IMR-90 (cell line): ENCODE measurements around the gene ACP1. TPM values are rescaled to one million over a fixed set of nuclear protein-coding genes. Genes with fewer than 3 reads are reported as not detected.
A peak's percentile ranks its signal among the peaks of the same experiment; 100 is the strongest.

Experiments used
- ATAC-seq: fragments of 200-7000 bp; cut with Tn5 transposase; 2 replicates; pipeline ENCODE4 v1.9.1; 2020; ENCODE audit warnings: low read depth, mild to moderate bottlenecking, moderate library complexity
- BruUV-seq: library from RNA; stranded (reverse); fragments of 400-500 nt; replicated peaks from 2 replicates; lab custom pipeline; 2021; lab: Mats Ljungman, UMichigan
- CTCF ChIA-PET: fragments of 300-600 bp; formaldehyde crosslinking; extraction: SDS; loops from one replicate; lab custom pipeline; 2021; ENCODE audit warnings: antibody characterized with exemption; lab: Yijun Ruan, JAX
- POLR2A ChIA-PET: fragments of 300-600 bp; sonication (Branson Sonifier 250); formaldehyde crosslinking; loops from one replicate; lab custom pipeline; 2022; ENCODE audit warnings: antibody characterized with exemption; ENCODE audit not compliant: unreplicated experiment; lab: Charles Lee
- DNase-seq: peaks from one replicate; pipeline ENCODE4 v3.0.0; 2013
- H2AFZ ChIP-seq: replicated peaks from 2 replicates; pipeline ENCODE3; 2013; ENCODE audit warnings: low read length, mild to moderate bottlenecking; ENCODE audit not compliant: poor library complexity
- H2AK5ac ChIP-seq: 2 replicates; pipeline ENCODE4 v1.6.1; 2013; ENCODE audit warnings: low read depth, low read length, inconsistent platforms
- H2AK9ac ChIP-seq: replicated peaks from 2 replicates; pipeline ENCODE3; 2013; ENCODE audit warnings: mild to moderate bottlenecking, low read depth, low read length, moderate library complexity; ENCODE audit not compliant: poor library complexity
- H2BK120ac ChIP-seq: 2 replicates; pipeline ENCODE4 v1.6.1; 2013; ENCODE audit warnings: low read depth, low read length, inconsistent platforms
- H2BK15ac ChIP-seq: 3 replicates; pipeline ENCODE4 v1.6.1; 2013; ENCODE audit warnings: low read depth, low read length, inconsistent platforms
- H2BK20ac ChIP-seq: 2 replicates; pipeline ENCODE4 v1.6.1; 2013; ENCODE audit warnings: low read depth, mild to moderate bottlenecking, inconsistent platforms, low read length, moderate library complexity
- H2BK5ac ChIP-seq: 2 replicates; pipeline ENCODE4 v1.6.1; 2013; ENCODE audit warnings: mild to moderate bottlenecking, low read depth, low read length, inconsistent platforms; ENCODE audit not compliant: poor library complexity, severe bottlenecking
- H3K14ac ChIP-seq: replicated peaks from 2 replicates; pipeline ENCODE4 v1.6.1; 2013; ENCODE audit warnings: low read depth, low read length, inconsistent platforms
- H3K18ac ChIP-seq: 2 replicates; pipeline ENCODE4 v1.6.1; 2013; ENCODE audit warnings: low read depth, low read length, control low read depth
- H3K23ac ChIP-seq: 2 replicates; pipeline ENCODE4 v1.6.1; 2013; ENCODE audit warnings: low read depth, low read length, inconsistent platforms
- H3K27ac ChIP-seq: 2 replicates; pipeline ENCODE4 v1.5.1; 2013; ENCODE audit warnings: mild to moderate bottlenecking, control low read depth, low read length; ENCODE audit not compliant: insufficient read depth
- H3K27me3 ChIP-seq: 2 replicates; pipeline ENCODE4 v1.6.1; 2013; ENCODE audit warnings: low read length; ENCODE audit not compliant: control insufficient read depth, insufficient read depth
- H3K36me3 ChIP-seq: 2 replicates; pipeline ENCODE4 v1.6.1; 2013; ENCODE audit warnings: low read length, mixed read lengths; ENCODE audit not compliant: control insufficient read depth, insufficient read depth
- H3K4ac ChIP-seq: 2 replicates; pipeline ENCODE4 v1.6.1; 2013; ENCODE audit warnings: low read depth, low read length, inconsistent platforms
- H3K4me1 ChIP-seq: 2 replicates; pipeline ENCODE4 v1.6.1; 2013; ENCODE audit warnings: low read length, mixed read lengths; ENCODE audit not compliant: control insufficient read depth, insufficient read depth
- H3K4me2 ChIP-seq: 2 replicates; pipeline ENCODE4 v1.6.1; 2013; ENCODE audit warnings: low read depth, mild to moderate bottlenecking, control low read depth, low read length, moderate library complexity
- H3K4me3 ChIP-seq: 2 replicates; pipeline ENCODE4 v1.5.1; 2013; ENCODE audit warnings: low read depth, mild to moderate bottlenecking, control low read depth, low read length, moderate library complexity; ENCODE audit not compliant: insufficient read depth
- H3K56ac ChIP-seq: 2 replicates; pipeline ENCODE4 v1.6.1; 2013; ENCODE audit warnings: low read length, inconsistent platforms; ENCODE audit not compliant: insufficient read depth; ENCODE audit errors: extremely low read depth
- H3K79me1 ChIP-seq, 2 experiments: 2 replicates each; pipeline ENCODE4 v1.6.1; 2013; ENCODE audit warnings: low read length in 2 of 2, inconsistent platforms in 1 of 2, low read depth in 1 of 2
- H3K9ac ChIP-seq: 2 replicates; pipeline ENCODE4 v1.6.1; 2013; ENCODE audit warnings: low read depth, low read length, control low read depth
- H3K9me1 ChIP-seq: 2 replicates; pipeline ENCODE4 v1.6.1; 2013; ENCODE audit warnings: low read length, inconsistent platforms; ENCODE audit not compliant: insufficient read depth
- H3K9me3 ChIP-seq: 2 replicates; pipeline ENCODE4 v1.6.1; 2013; ENCODE audit warnings: low read length; ENCODE audit not compliant: control insufficient read depth, insufficient read depth
- H4K20me1 ChIP-seq: 2 replicates; pipeline ENCODE4 v1.6.1; 2013; ENCODE audit warnings: low read length, inconsistent platforms; ENCODE audit not compliant: insufficient read depth
- H4K5ac ChIP-seq: 2 replicates; pipeline ENCODE4 v1.6.1; 2013; ENCODE audit warnings: mild to moderate bottlenecking, low read depth, low read length, control low read depth
- H4K8ac ChIP-seq, 2 experiments: 2 replicates each; pipeline ENCODE4 v1.6.1; 2013; ENCODE audit warnings: low read depth in 2 of 2, low read length in 2 of 2, control low read depth in 1 of 2, inconsistent platforms in 1 of 2
- H4K91ac ChIP-seq: 2 replicates; pipeline ENCODE4 v1.6.1; 2013; ENCODE audit warnings: low read depth, low read length, inconsistent platforms; ENCODE audit not compliant: insufficient read depth
- BHLHE40 ChIP-seq: fragments of 150-350 bp; IDR thresholded peaks from 2 replicates; pipeline ENCODE4 v1.6.1; 2016; ENCODE audit warnings: mild to moderate bottlenecking, low read depth, low read length
- CEBPB ChIP-seq: IDR thresholded peaks from 2 replicates; pipeline ENCODE4 v1.6.1; 2012; ENCODE audit warnings: low read depth, low read length, improper control_type of control experiment
- CHD1 ChIP-seq: IDR thresholded peaks from 2 replicates; pipeline ENCODE4 v1.6.1; 2012; ENCODE audit warnings: low read depth, low read length, improper control_type of control experiment
- FOS ChIP-seq: fragments of 150-350 bp; IDR thresholded peaks from 2 replicates; pipeline ENCODE4 v1.6.1; 2016; ENCODE audit warnings: low read depth, low read length
- MAZ ChIP-seq: IDR thresholded peaks from 2 replicates; pipeline ENCODE4 v1.6.1; 2012; ENCODE audit warnings: low read depth, mild to moderate bottlenecking, low read length, improper control_type of control experiment, moderate library complexity, borderline replicate concordance
- NFE2L2 ChIP-seq: fragments of 150-350 bp; IDR thresholded peaks from 2 replicates; pipeline ENCODE4 v1.6.1; 2016; ENCODE audit warnings: low read depth, mild to moderate bottlenecking, low read length
- POLR2A ChIP-seq: IDR thresholded peaks from 2 replicates; pipeline ENCODE4 v1.6.1; 2012; ENCODE audit warnings: mild to moderate bottlenecking, low read depth, low read length
- RAD21 ChIP-seq: IDR thresholded peaks from 2 replicates; pipeline ENCODE4 v1.6.1; 2012; ENCODE audit warnings: low read length, improper control_type of control experiment
- RCOR1 ChIP-seq: IDR thresholded peaks from 2 replicates; pipeline ENCODE4 v1.6.1; 2012; ENCODE audit warnings: mild to moderate bottlenecking, low read length, improper control_type of control experiment; ENCODE audit not compliant: insufficient replicate concordance
- RFX5 ChIP-seq: IDR thresholded peaks from 2 replicates; pipeline ENCODE4 v1.8.0; 2012; ENCODE audit warnings: low read depth, mild to moderate bottlenecking, low read length, moderate library complexity
- SMC3 ChIP-seq: fragments of 150-350 bp; IDR thresholded peaks from 2 replicates; pipeline ENCODE4 v1.6.1; 2016; ENCODE audit warnings: low read depth, mild to moderate bottlenecking, antibody characterized with exemption, low read length, moderate library complexity
- USF2 ChIP-seq: fragments of 150-350 bp; IDR thresholded peaks from 2 replicates; pipeline ENCODE4 v1.6.1; 2017; ENCODE audit warnings: mild to moderate bottlenecking, antibody characterized with exemption, low read length, low read depth
- WGBS, 2 experiments: methylation state at CpG; one replicate each; pipeline versions ENCODE4 v1.1.5 to v1.1.7; 2013; ENCODE audit warnings: missing lambda C conversion rate in 2 of 2; ENCODE audit not compliant: insufficient read length in 1 of 2; ENCODE audit errors: extremely low coverage in 2 of 2; 5-methylcytosine and 5-hydroxymethylcytosine counted together
- dilution Hi-C: fragments of 300-500 bp; cut with HindIII; formaldehyde crosslinking; loops from one replicate; pipeline ENCODE4 v1.14.3; 2018; ENCODE audit warnings: low sequenced_read_pairs; ENCODE audit not compliant: unreplicated experiment
- in situ Hi-C: fragments of 300-500 bp; cut with MboI; formaldehyde crosslinking; loops from 3 replicates; pipeline ENCODE4 v1.14.3; 2019; ENCODE audit warnings: low sequenced_read_pairs, inconsistent platforms, mixed read lengths
- intact Hi-C: fragments of 100-400 bp; cut with micrococcal nuclease; formaldehyde crosslinking; loops from 2 replicates; pipeline ENCODE4 v1.10.0; 2022
- polyA plus RNA-seq, 3 experiments: library from polyadenylated mRNA; depleted of rRNA; stranded (reverse); fragments of >200 nt; gene quantifications; 2 replicates each; pipeline ENCODE4 v1.2.3, GENCODE V29; 2012; ENCODE audit warnings: low replicate concordance in 1 of 3
- total RNA-seq: library from RNA; depleted of rRNA; stranded (reverse); fragments of >200 nt; gene quantifications from 2 replicates; pipeline ENCODE4 v1.2.3, GENCODE V29; 2012
- TF ChIP-seq, protein P1 (sequence below): conservative IDR thresholded peaks from 2 replicates; pipeline ENCODE4 v1.5.1; 2012; ENCODE audit warnings: mild to moderate bottlenecking, low read depth, low read length, improper control_type of control experiment
- TF ChIP-seq, protein P2 (sequence below): fragments of 150-350 bp; IDR thresholded peaks from 2 replicates; pipeline ENCODE4 v1.6.1; 2016; ENCODE audit warnings: low read depth, mild to moderate bottlenecking, low read length, moderate library complexity, borderline replicate concordance

ACP1 gene
- total and polyA plus RNA-seq, 2 of the 4 experiments (the other 2 are of a cell fraction): 85.7 to 104 TPM

DNA sequence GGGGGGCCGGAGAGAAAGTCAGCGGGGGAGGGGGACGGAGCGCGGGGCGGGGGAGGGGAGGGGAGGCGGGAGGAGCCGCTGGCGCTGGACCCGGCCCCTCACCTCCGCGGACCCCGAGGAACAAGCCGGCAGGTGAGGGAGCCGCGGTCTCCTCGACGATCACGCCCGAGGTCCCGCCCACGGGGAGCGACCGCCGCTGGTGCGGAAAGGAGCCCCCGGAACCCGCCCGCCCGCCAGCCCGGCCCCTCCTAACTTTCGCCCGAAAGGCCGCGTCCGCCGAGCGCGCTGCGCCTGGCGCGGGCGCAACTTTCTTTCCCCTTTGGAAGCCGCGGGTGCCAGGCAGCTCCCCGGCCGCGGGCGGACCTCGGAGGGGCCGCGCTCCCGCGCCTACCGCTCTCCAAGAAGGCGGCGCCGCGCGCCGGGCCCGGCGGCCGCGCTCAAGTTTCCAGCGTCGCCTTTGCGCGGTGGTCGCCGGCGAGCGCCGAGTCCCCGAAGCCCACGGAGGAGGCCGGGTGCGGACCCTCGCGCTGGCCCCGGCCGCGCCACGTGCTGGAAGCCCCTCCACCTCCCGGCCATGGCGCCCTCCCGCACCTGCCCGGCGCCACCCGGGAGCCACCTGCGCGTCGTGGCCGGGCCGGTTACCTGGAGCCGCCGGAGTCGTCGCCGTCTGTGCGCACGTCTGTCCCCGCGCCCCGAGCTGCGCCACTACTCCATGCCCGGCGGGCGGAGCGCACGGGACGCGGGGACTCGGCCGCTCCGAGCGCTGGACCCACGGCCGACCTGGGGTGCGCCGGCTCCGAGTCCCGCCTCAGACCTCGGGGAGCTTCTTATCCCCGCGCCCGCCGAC lies 23.4 kb downstream of the ACP1 start, which contains the start of gene ALKAL2:
TSS of gene ALKAL2 (minus strand) at position 181 of the 847 bp plus-strand sequence. CDS start 256 bp downstream, outside the sequence.
- BruUV-seq: no TSS peak
- H2BK15ac ChIP-seq: no peak within 1 kb of the TSS
- dilution Hi-C loops: no loop called here
- no peaks in the 10 kb centered on the region for H3K36me3 ChIP-seq
- DNase-seq (no peak), ATAC-seq (0 out of 2 replicates have a peak, but pooled peaks have one; percentile 3)
- H3K27ac ChIP-seq: no peak within 1 kb of the TSS
- no peaks in the 10 kb centered on the region for H3K9me3 ChIP-seq
- H4K20me1 ChIP-seq: no peaks in the 10 kb centered on the region
- ChIA-PET POLR2A (no interaction called here), CTCF (interaction anchor here (0.6 kb wide), 1 partner anchor 14 kb away, joined by 3 read pairs; no protein-coding TSS in a partner anchor)
- H2BK120ac ChIP-seq: no peak within 1 kb of the TSS
- H2AK5ac ChIP-seq: no peak within 1 kb of the TSS
- WGBS, 2 experiments: 3% methylated on average over 26 of the region's 128 CpGs; no CpG with 5 or more reads in 1 of the 2 experiments
- no peak within 1 kb of the TSS for H4K5ac ChIP-seq
- peak within 1 kb of the TSS; percentile 88; the same call in 1 of the 2 replicates for H3K4me2 ChIP-seq
- no peak within 1 kb of the TSS for H3K23ac ChIP-seq
- no peak within 1 kb of the TSS for H4K91ac ChIP-seq
- TF ChIP-seq USF2 (no peak), SMC3 (no peak), CHD1 (no peak), RFX5 (no peak), BHLHE40 (no peak), RAD21 (no peak), CEBPB (no peak), NFE2L2 (no peak), RCOR1 (no peak), POLR2A (no peak), MAZ (no peak), FOS (no peak)
- TF ChIP-seq, protein P1, sequence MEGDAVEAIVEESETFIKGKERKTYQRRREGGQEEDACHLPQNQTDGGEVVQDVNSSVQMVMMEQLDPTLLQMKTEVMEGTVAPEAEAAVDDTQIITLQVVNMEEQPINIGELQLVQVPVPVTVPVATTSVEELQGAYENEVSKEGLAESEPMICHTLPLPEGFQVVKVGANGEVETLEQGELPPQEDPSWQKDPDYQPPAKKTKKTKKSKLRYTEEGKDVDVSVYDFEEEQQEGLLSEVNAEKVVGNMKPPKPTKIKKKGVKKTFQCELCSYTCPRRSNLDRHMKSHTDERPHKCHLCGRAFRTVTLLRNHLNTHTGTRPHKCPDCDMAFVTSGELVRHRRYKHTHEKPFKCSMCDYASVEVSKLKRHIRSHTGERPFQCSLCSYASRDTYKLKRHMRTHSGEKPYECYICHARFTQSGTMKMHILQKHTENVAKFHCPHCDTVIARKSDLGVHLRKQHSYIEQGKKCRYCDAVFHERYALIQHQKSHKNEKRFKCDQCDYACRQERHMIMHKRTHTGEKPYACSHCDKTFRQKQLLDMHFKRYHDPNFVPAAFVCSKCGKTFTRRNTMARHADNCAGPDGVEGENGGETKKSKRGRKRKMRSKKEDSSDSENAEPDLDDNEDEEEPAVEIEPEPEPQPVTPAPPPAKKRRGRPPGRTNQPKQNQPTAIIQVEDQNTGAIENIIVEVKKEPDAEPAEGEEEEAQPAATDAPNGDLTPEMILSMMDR: no peak
- TF ChIP-seq, protein P2, sequence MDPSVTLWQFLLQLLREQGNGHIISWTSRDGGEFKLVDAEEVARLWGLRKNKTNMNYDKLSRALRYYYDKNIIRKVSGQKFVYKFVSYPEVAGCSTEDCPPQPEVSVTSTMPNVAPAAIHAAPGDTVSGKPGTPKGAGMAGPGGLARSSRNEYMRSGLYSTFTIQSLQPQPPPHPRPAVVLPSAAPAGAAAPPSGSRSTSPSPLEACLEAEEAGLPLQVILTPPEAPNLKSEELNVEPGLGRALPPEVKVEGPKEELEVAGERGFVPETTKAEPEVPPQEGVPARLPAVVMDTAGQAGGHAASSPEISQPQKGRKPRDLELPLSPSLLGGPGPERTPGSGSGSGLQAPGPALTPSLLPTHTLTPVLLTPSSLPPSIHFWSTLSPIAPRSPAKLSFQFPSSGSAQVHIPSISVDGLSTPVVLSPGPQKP: no peak
- no peak within 1 kb of the TSS for H2BK20ac ChIP-seq
- H3K79me1 ChIP-seq: no peaks in the 10 kb centered on the region
- intact Hi-C loops: no loop called here
- H3K9ac ChIP-seq: no peak within 1 kb of the TSS
- in situ Hi-C loops: no loop called here
- H3K18ac ChIP-seq: no peak within 1 kb of the TSS
- H3K4me1 ChIP-seq: peaks cover 11% of the 10 kb centered on the region
- H3K9me1 ChIP-seq: 0 out of 2 replicates have a peak, but pooled peaks cover 9% of the 10 kb centered on the region
- no peak within 1 kb of the TSS for H3K4ac ChIP-seq
- peak within 1 kb of the TSS; percentile 6; the same call in 1 of the 2 replicates for H3K4me3 ChIP-seq
- no peak within 1 kb of the TSS for H2BK5ac ChIP-seq
- H3K27me3 ChIP-seq: peaks cover 24% of the 10 kb centered on the region
- no peak within 1 kb of the TSS for H2AFZ ChIP-seq
- H4K8ac ChIP-seq: no peak within 1 kb of the TSS
- H3K56ac ChIP-seq: no peak within 1 kb of the TSS
- H2AK9ac ChIP-seq: no peak within 1 kb of the TSS
- H3K14ac ChIP-seq: no peak within 1 kb of the TSS
